Endodermal cell (in vitro differentiated cells): Measurements from ENCODE around the gene CRISPLD2. TPM values are rescaled to one million over a fixed set of nuclear protein-coding genes. Genes with fewer than 3 reads are reported as not detected.

Experiments used
- DNase-seq: peaks from one replicate; pipeline ENCODE4 v3.0.0-alpha.2; 2017
- H3K27ac ChIP-seq: 2 replicates; pipeline ENCODE4 v1.5.1; 2013; ENCODE audit warnings: mild to moderate bottlenecking, low read depth, low read length, moderate library complexity
- H3K27me3 ChIP-seq: 2 replicates; pipeline ENCODE4 v1.6.1; 2013; ENCODE audit warnings: mild to moderate bottlenecking, low read length, moderate library complexity; ENCODE audit not compliant: insufficient read depth, control insufficient read depth, poor library complexity, severe bottlenecking
- H3K36me3 ChIP-seq: 2 replicates; pipeline ENCODE4 v1.7.0; 2013; ENCODE audit warnings: mild to moderate bottlenecking, low read length, moderate library complexity; ENCODE audit not compliant: control insufficient read depth, insufficient read depth
- H3K4me1 ChIP-seq: one replicate; pipeline ENCODE4 v1.7.0; 2013; ENCODE audit warnings: low read length; ENCODE audit not compliant: control insufficient read depth, insufficient read depth
- H3K4me3 ChIP-seq: 2 replicates; pipeline ENCODE4 v1.5.1; 2013; ENCODE audit warnings: mild to moderate bottlenecking, low read length, moderate library complexity
- H3K9ac ChIP-seq: 2 replicates; pipeline ENCODE4 v1.6.1; 2013; ENCODE audit warnings: mild to moderate bottlenecking, low read length, moderate library complexity; ENCODE audit not compliant: poor library complexity, severe bottlenecking; ENCODE audit errors: extremely low read depth
- H3K9me3 ChIP-seq: 2 replicates; pipeline ENCODE4 v1.6.1; 2013; ENCODE audit warnings: mild to moderate bottlenecking, low read length, moderate library complexity; ENCODE audit not compliant: control insufficient read depth
- H3K27ac Mint-ChIP-seq: 2 replicates; pipeline ENCODE4 v1.8.0; 2020; ENCODE audit warnings: mixed read lengths
- H3K27me3 Mint-ChIP-seq: 2 replicates; pipeline ENCODE4 v1.8.0; 2021; ENCODE audit warnings: mild to moderate bottlenecking, mixed read lengths; ENCODE audit not compliant: insufficient read depth
- H3K36me3 Mint-ChIP-seq: 2 replicates; pipeline ENCODE4 v1.8.0; 2020; ENCODE audit warnings: low read depth, mixed read lengths
- H3K4me1 Mint-ChIP-seq: 2 replicates; pipeline ENCODE4 v1.8.0; 2020; ENCODE audit warnings: mixed read lengths
- H3K4me3 Mint-ChIP-seq: 2 replicates; pipeline ENCODE4 v1.8.0; 2020; ENCODE audit warnings: mild to moderate bottlenecking, moderate library complexity, mixed read lengths
- H3K9me3 Mint-ChIP-seq: 2 replicates; pipeline ENCODE4 v1.8.0; 2020; ENCODE audit warnings: mild to moderate bottlenecking, mixed read lengths
- WGBS, 2 experiments: methylation state at CpG; one replicate each; pipeline versions ENCODE4 v1.1.5 to v1.1.7; 2013; ENCODE audit warnings: missing lambda C conversion rate in 2 of 2, mixed read lengths in 1 of 2; ENCODE audit not compliant: insufficient coverage in 1 of 2, insufficient read length in 1 of 2; 5-methylcytosine and 5-hydroxymethylcytosine counted together
- total RNA-seq, 2 donors: library from RNA; stranded (reverse); fragmentation: NEBNext Ultra II Directional in 1 of 2; extraction: Animal tissue kit (Norgen Biotek cat#: 25700) in 1 of 2; gene quantifications; 2 replicates in 1 of 2; 3 replicates in 1 of 2; pipeline ENCODE4 v1.2.1, GENCODE V29; 2021
- TF ChIP-seq, protein P1 (sequence below): fragments of 200-600 bp; sonication (generic); conservative IDR thresholded peaks from 2 replicates; pipeline ENCODE4 v1.5.0; 2021; ENCODE audit warnings: antibody characterized with exemption, mild to moderate bottlenecking

Gene CRISPLD2
- total RNA-seq, 2 donors from 2014 or later: 5.0 to 9.3 TPM

DNA sequence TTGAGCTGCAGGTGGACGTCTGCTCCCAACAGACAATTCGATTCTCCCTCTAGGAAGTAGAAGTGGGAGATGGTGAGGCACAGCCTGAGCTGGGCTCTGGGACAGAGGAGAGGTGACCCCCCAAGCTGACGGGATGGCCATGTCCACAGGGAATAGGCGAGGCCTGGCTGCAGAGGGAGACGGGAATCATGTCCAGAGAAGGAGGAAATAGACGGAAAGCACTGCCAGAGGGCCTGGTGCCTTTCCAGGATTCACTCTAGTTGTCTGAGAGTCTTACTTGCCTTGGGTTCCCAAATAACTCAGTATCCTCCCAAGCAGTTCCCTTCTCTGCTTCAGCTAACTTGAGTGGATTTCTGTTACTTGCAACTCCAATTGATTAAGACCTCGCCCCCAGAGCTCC lies 4.3 kb upstream of the CRISPLD2 start:
- peaks cover 3% of the 10 kb centered on the region for H3K9me3 Mint-ChIP-seq
- no peak for DNase-seq
- no peaks in the 10 kb centered on the region for H3K36me3 ChIP-seq
- no peak overlapping the region for H3K27ac ChIP-seq
- no peaks in the 10 kb centered on the region for H3K9me3 ChIP-seq
- H3K36me3 Mint-ChIP-seq: no peaks in the 10 kb centered on the region
- TF ChIP-seq, protein P1, sequence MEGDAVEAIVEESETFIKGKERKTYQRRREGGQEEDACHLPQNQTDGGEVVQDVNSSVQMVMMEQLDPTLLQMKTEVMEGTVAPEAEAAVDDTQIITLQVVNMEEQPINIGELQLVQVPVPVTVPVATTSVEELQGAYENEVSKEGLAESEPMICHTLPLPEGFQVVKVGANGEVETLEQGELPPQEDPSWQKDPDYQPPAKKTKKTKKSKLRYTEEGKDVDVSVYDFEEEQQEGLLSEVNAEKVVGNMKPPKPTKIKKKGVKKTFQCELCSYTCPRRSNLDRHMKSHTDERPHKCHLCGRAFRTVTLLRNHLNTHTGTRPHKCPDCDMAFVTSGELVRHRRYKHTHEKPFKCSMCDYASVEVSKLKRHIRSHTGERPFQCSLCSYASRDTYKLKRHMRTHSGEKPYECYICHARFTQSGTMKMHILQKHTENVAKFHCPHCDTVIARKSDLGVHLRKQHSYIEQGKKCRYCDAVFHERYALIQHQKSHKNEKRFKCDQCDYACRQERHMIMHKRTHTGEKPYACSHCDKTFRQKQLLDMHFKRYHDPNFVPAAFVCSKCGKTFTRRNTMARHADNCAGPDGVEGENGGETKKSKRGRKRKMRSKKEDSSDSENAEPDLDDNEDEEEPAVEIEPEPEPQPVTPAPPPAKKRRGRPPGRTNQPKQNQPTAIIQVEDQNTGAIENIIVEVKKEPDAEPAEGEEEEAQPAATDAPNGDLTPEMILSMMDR: no peak
- H3K4me1 ChIP-seq: no peaks in the 10 kb centered on the region
- no peak overlapping the region for H3K27ac Mint-ChIP-seq
- H3K27me3 ChIP-seq: peaks cover 29% of the 10 kb centered on the region
- no peak overlapping the region for H3K4me3 ChIP-seq
- H3K27me3 Mint-ChIP-seq: peaks cover 70% of the 10 kb centered on the region
- WGBS, 2 experiments: 76 to 91% methylated on average over 4 to 7 of the region's 7 CpGs
- H3K9ac ChIP-seq: no peak overlapping the region
- no peak overlapping the region for H3K4me3 Mint-ChIP-seq
- peaks cover 6% of the 10 kb centered on the region for H3K4me1 Mint-ChIP-seq

DNA sequence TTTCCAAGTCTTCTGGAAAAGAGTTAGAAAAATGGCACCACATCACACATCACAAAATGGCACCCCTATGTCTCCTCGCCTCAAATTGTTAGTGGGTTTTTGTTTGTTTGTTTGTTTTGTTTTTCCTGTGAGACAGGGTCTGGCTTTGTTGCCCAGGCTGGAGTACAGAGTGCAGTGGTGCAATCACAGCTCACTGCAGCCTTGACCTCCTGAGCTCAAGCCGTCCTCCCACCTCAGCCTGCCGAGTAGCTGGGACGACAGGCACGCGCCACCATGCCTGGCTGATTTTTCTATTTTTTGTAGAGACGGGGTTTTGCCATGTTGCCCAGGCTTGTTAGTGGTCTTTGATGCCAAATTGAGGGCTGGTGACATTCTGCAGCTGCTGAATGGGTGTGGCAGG lies 3.8 kb upstream of the CRISPLD2 start:
- H3K36me3 Mint-ChIP-seq: no peaks in the 10 kb centered on the region
- H3K9me3 Mint-ChIP-seq: peaks cover 3% of the 10 kb centered on the region
- WGBS, 2 experiments: 86 to 90% methylated on average over 5 to 7 of the region's 7 CpGs
- H3K27me3 Mint-ChIP-seq: peaks cover 73% of the 10 kb centered on the region
- no peak overlapping the region for H3K27ac ChIP-seq
- H3K4me1 ChIP-seq: no peaks in the 10 kb centered on the region
- H3K4me3 ChIP-seq: no peak overlapping the region
- no peaks in the 10 kb centered on the region for H3K36me3 ChIP-seq
- no peak overlapping the region for H3K27ac Mint-ChIP-seq
- no peak overlapping the region for H3K9ac ChIP-seq
- H3K9me3 ChIP-seq: no peaks in the 10 kb centered on the region
- H3K27me3 ChIP-seq: peaks cover 35% of the 10 kb centered on the region
- peaks cover 6% of the 10 kb centered on the region for H3K4me1 Mint-ChIP-seq
- DNase-seq: no peak
- H3K4me3 Mint-ChIP-seq: no peak overlapping the region
- TF ChIP-seq, protein P1: no peak

DNA sequence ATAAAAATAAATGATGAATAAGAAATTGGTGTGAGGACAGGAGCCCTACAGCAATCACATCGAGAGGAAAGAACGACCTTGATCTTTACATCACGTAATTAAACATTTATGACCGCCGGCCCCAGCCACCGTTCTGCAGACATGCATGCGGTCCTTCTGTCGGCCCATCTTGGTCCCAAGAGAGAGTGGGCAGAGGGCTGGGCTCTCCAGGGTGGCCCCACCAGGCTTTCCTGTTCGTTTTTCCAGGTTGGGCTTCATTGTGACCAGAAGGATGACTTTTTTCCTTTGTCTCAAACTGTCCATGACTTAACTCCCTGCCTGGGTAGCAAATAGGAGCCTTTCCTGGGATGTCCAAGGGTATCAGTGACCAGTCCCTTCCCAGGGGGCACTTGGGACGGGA lies 3.3 kb upstream of the CRISPLD2 start:
- Histone ChIP-seq H3K36me3 (no peaks in the 10 kb centered on the region), H3K27me3 (peaks cover 40% of the 10 kb centered on the region), H3K27ac (no peak overlapping the region), H3K4me1 (no peaks in the 10 kb centered on the region), H3K4me3 (no peak overlapping the region), H3K9ac (no peak overlapping the region), H3K9me3 (no peaks in the 10 kb centered on the region)
- TF ChIP-seq, protein P1: no peak
- peaks cover 78% of the 10 kb centered on the region for H3K27me3 Mint-ChIP-seq
- no peaks in the 10 kb centered on the region for H3K36me3 Mint-ChIP-seq
- H3K4me3 Mint-ChIP-seq: no peak overlapping the region
- no peak overlapping the region for H3K27ac Mint-ChIP-seq
- DNase-seq: no peak
- H3K4me1 Mint-ChIP-seq: peaks cover 6% of the 10 kb centered on the region
- peaks cover 3% of the 10 kb centered on the region for H3K9me3 Mint-ChIP-seq
- WGBS, 2 experiments: 90 to 96% methylated on average over 9 to 10 of the region's 10 CpGs
